Activated T-helper 1 cell treated with anti-CD3 and anti-CD28 coated beads, Interleukin-12 subunit alpha, Interleukin-12 subunit beta, Interleukin-2, Interleukin-4 antibody, amounts not matched to agents 30 ng/mL and 10 ng/mL and 1 ng/mL, durations not matched to agents 14 hours and 24 hours and 36 hours (primary cell): ENCODE measurements around the gene SMTNL1. TPM values are rescaled to one million over a fixed set of nuclear protein-coding genes. Genes with fewer than 3 reads are reported as not detected.

Source experiments
- DNase-seq: peaks from one replicate; pipeline ENCODE4 v3.0.0; 2021; ENCODE audit warnings: low spot score
- H3K27ac Mint-ChIP-seq: one replicate; pipeline ENCODE4 v1.8.0; 2021; ENCODE audit warnings: mild to moderate bottlenecking, mixed read lengths
- H3K27me3 Mint-ChIP-seq: one replicate; pipeline ENCODE4 v1.8.0; 2022; ENCODE audit warnings: mild to moderate bottlenecking, moderate library complexity, mixed read lengths; ENCODE audit not compliant: insufficient read depth
- H3K36me3 Mint-ChIP-seq: one replicate; pipeline ENCODE4 v1.8.0; 2021; ENCODE audit warnings: low read depth, mixed read lengths
- H3K4me1 Mint-ChIP-seq: one replicate; pipeline ENCODE4 v1.8.0; 2021; ENCODE audit warnings: low read depth, mixed read lengths
- H3K4me3 Mint-ChIP-seq: one replicate; pipeline ENCODE4 v1.8.0; 2021; ENCODE audit warnings: mild to moderate bottlenecking, moderate library complexity, mixed read lengths
- H3K9me3 Mint-ChIP-seq: one replicate; pipeline ENCODE4 v1.8.0; 2021; ENCODE audit warnings: mixed read lengths
- intact Hi-C: fragments of 100-400 bp; cut with micrococcal nuclease; formaldehyde crosslinking; loops from one replicate; pipeline ENCODE4 v1.15.1; 2024
- total RNA-seq: library from RNA; stranded (reverse); gene quantifications from 2 replicates; pipeline ENCODE4 v1.2.3, GENCODE V29; 2022

Gene SMTNL1
- total RNA-seq, 1 donor from 2014 or later: not detected

- peak overlapping the region; percentile 72 for H3K27ac Mint-ChIP-seq
- no peak overlapping the region for H3K4me3 Mint-ChIP-seq
- no peak for DNase-seq
- H3K27me3 Mint-ChIP-seq: no peaks in the 10 kb centered on the region
- intact Hi-C loops: no loop called here
- H3K36me3 Mint-ChIP-seq: peaks cover 14% of the 10 kb centered on the region
- H3K9me3 Mint-ChIP-seq: no peaks in the 10 kb centered on the region
- H3K4me1 Mint-ChIP-seq: no peaks in the 10 kb centered on the region
Measured at GRCh38 chr11:57542582-57542981, 5.2 kb downstream of the SMTNL1 start.

GRCh38 chr11:57543593-57543992 is 6.2 kb downstream of the SMTNL1 start:
- no peak overlapping the region for H3K4me3 Mint-ChIP-seq
- DNase-seq: no peak
- H3K36me3 Mint-ChIP-seq: peaks cover 14% of the 10 kb centered on the region
- H3K27me3 Mint-ChIP-seq: no peaks in the 10 kb centered on the region
- H3K9me3 Mint-ChIP-seq: no peaks in the 10 kb centered on the region
- intact Hi-C loops: no loop called here
- no peak overlapping the region for H3K27ac Mint-ChIP-seq
- no peaks in the 10 kb centered on the region for H3K4me1 Mint-ChIP-seq

GRCh38 chr11:57544566-57544965 is 7.2 kb downstream of the SMTNL1 start:
- peaks cover 14% of the 10 kb centered on the region for H3K36me3 Mint-ChIP-seq

GRCh38 chr11:57545883-57546282 is 8.5 kb downstream of the SMTNL1 start:
- H3K4me1 Mint-ChIP-seq: no peaks in the 10 kb centered on the region
- H3K27ac Mint-ChIP-seq: no peak overlapping the region
- no peaks in the 10 kb centered on the region for H3K9me3 Mint-ChIP-seq
- no peak for DNase-seq
- intact Hi-C loops: no loop called here
- no peak overlapping the region for H3K4me3 Mint-ChIP-seq
- H3K36me3 Mint-ChIP-seq: peaks cover 18% of the 10 kb centered on the region
- H3K27me3 Mint-ChIP-seq: no peaks in the 10 kb centered on the region

More at GRCh38 chr11:57544566-57544965, 7.2 kb downstream of the SMTNL1 start:
- H3K9me3 Mint-ChIP-seq: no peaks in the 10 kb centered on the region
- H3K4me3 Mint-ChIP-seq: no peak overlapping the region
- no peaks in the 10 kb centered on the region for H3K4me1 Mint-ChIP-seq
- intact Hi-C loops: no loop called here
- no peak overlapping the region for H3K27ac Mint-ChIP-seq
- DNase-seq: no peak
- no peaks in the 10 kb centered on the region for H3K27me3 Mint-ChIP-seq

- Mint-ChIP-seq H3K27ac (no peak overlapping the region), H3K4me3 (no peak overlapping the region), H3K27me3 (no peaks in the 10 kb centered on the region), H3K4me1 (no peaks in the 10 kb centered on the region), H3K9me3 (no peaks in the 10 kb centered on the region), H3K36me3 (peaks cover 18% of the 10 kb centered on the region)
- intact Hi-C loops: no loop called here
- DNase-seq: no peak
Measured at GRCh38 chr11:57546451-57546850, 9.1 kb downstream of the SMTNL1 start.

- H3K9me3 Mint-ChIP-seq: no peaks in the 10 kb centered on the region
- H3K36me3 Mint-ChIP-seq: peaks cover 23% of the 10 kb centered on the region
- intact Hi-C loops: no loop called here
- H3K4me3 Mint-ChIP-seq: no peak overlapping the region
- no peak for DNase-seq
- H3K4me1 Mint-ChIP-seq: no peaks in the 10 kb centered on the region
- no peak overlapping the region for H3K27ac Mint-ChIP-seq
- no peaks in the 10 kb centered on the region for H3K27me3 Mint-ChIP-seq
Measured at GRCh38 chr11:57546869-57547475, 9.6 kb downstream of the SMTNL1 start.

- no peaks in the 10 kb centered on the region for H3K27me3 Mint-ChIP-seq
- peaks cover 33% of the 10 kb centered on the region for H3K36me3 Mint-ChIP-seq
- DNase-seq: no peak
Measured at GRCh38 chr11:57547854-57548377, 10.5 kb downstream of the SMTNL1 start.

GRCh38 chr11:57549983-57550382 is 12.6 kb downstream of the SMTNL1 start:
- no peak overlapping the region for H3K27ac Mint-ChIP-seq
- DNase-seq: no peak
- no peak overlapping the region for H3K4me3 Mint-ChIP-seq
- H3K4me1 Mint-ChIP-seq: peaks cover under 1% of the 10 kb centered on the region
- intact Hi-C loops: no loop called here
- peaks cover 49% of the 10 kb centered on the region for H3K36me3 Mint-ChIP-seq
- no peaks in the 10 kb centered on the region for H3K27me3 Mint-ChIP-seq
- H3K9me3 Mint-ChIP-seq: no peaks in the 10 kb centered on the region

More at GRCh38 chr11:57547854-57548377, 10.5 kb downstream of the SMTNL1 start:
- Mint-ChIP-seq H3K9me3 (no peaks in the 10 kb centered on the region), H3K4me3 (no peak overlapping the region), H3K4me1 (no peaks in the 10 kb centered on the region), H3K27ac (peak overlapping the region; percentile 63)
- intact Hi-C loops: no loop called here

GRCh38 chr11:57551941-57552340 is 14.5 kb downstream of the SMTNL1 start:
- DNase-seq: no peak
- H3K4me1 Mint-ChIP-seq: peaks cover 6% of the 10 kb centered on the region
- peaks cover 56% of the 10 kb centered on the region for H3K36me3 Mint-ChIP-seq
- H3K9me3 Mint-ChIP-seq: no peaks in the 10 kb centered on the region
- no peak overlapping the region for H3K4me3 Mint-ChIP-seq
- H3K27me3 Mint-ChIP-seq: no peaks in the 10 kb centered on the region
- intact Hi-C loops: no loop called here
- H3K27ac Mint-ChIP-seq: no peak overlapping the region

GRCh38 chr11:57552479-57552878 is 15.1 kb downstream of the SMTNL1 start:
- H3K27ac Mint-ChIP-seq: no peak overlapping the region
- intact Hi-C loops: no loop called here
- H3K27me3 Mint-ChIP-seq: peaks cover 1% of the 10 kb centered on the region
- no peak overlapping the region for H3K4me3 Mint-ChIP-seq
- H3K4me1 Mint-ChIP-seq: peaks cover 6% of the 10 kb centered on the region
- no peak for DNase-seq
- peaks cover 57% of the 10 kb centered on the region for H3K36me3 Mint-ChIP-seq
- H3K9me3 Mint-ChIP-seq: no peaks in the 10 kb centered on the region

- no peak overlapping the region for H3K4me3 Mint-ChIP-seq
- peaks cover 6% of the 10 kb centered on the region for H3K4me1 Mint-ChIP-seq
- intact Hi-C loops: no loop called here
- no peaks in the 10 kb centered on the region for H3K9me3 Mint-ChIP-seq
- peaks cover 54% of the 10 kb centered on the region for H3K36me3 Mint-ChIP-seq
- no peak for DNase-seq
- peaks cover 1% of the 10 kb centered on the region for H3K27me3 Mint-ChIP-seq
- H3K27ac Mint-ChIP-seq: no peak overlapping the region
Measured at GRCh38 chr11:57555393-57555792, 18.0 kb downstream of the SMTNL1 start.

- Mint-ChIP-seq H3K27me3 (peaks cover 1% of the 10 kb centered on the region), H3K4me1 (peaks cover 8% of the 10 kb centered on the region), H3K36me3 (peaks cover 55% of the 10 kb centered on the region), H3K9me3 (no peaks in the 10 kb centered on the region), H3K4me3 (no peak overlapping the region), H3K27ac (no peak overlapping the region)
- DNase-seq: no peak
- intact Hi-C loops: no loop called here
Measured at GRCh38 chr11:57556041-57556440, 18.6 kb downstream of the SMTNL1 start.

GRCh38 chr11:57560146-57560545 is 22.8 kb downstream of the SMTNL1 start:
- no peaks in the 10 kb centered on the region for H3K9me3 Mint-ChIP-seq
- peaks cover 35% of the 10 kb centered on the region for H3K4me1 Mint-ChIP-seq
- intact Hi-C loops: no loop called here
- H3K36me3 Mint-ChIP-seq: peaks cover 44% of the 10 kb centered on the region
- DNase-seq: no peak
- H3K27me3 Mint-ChIP-seq: peaks cover 1% of the 10 kb centered on the region
- H3K27ac Mint-ChIP-seq: no peak overlapping the region
- no peak overlapping the region for H3K4me3 Mint-ChIP-seq

- Mint-ChIP-seq H3K4me1 (peaks cover 49% of the 10 kb centered on the region), H3K4me3 (no peak overlapping the region), H3K9me3 (no peaks in the 10 kb centered on the region), H3K27me3 (no peaks in the 10 kb centered on the region), H3K36me3 (peaks cover 38% of the 10 kb centered on the region), H3K27ac (peak overlapping the region; percentile 76)
- intact Hi-C loops: no loop called here
- DNase-seq: no peak
Measured at GRCh38 chr11:57562596-57562995, 25.2 kb downstream of the SMTNL1 start.
